ENCODE data around the gene SLC26A1.

GRCh38 chr4:956531-957230 lies 36.5 kb downstream of the SLC26A1 start:
- TF ChIP-seq POLR2A (IDR thresholded peaks at IDR 0.05): no peak
- no peak for TF ChIP-seq EP300 (IDR thresholded peaks at IDR 0.05)
- no peak for TF ChIP-seq CTCF (IDR thresholded peaks at IDR 0.05)

All from gastroesophageal sphincter (tissue), 3 donors.